Lower leg skin (tissue), 4 donors: ENCODE results near the gene ABCE1. TPM values are rescaled to one million over a fixed set of nuclear protein-coding genes. Genes with fewer than 3 reads are reported as not detected.

Experiments
- DNase-seq, 2 donors: peaks; one replicate each; pipeline ENCODE4 v3.0.0-alpha.2; 2019; ENCODE audit warnings: low spot score in 2 of 2
- H3K4me3 ChIP-seq: fragments of 200-600 bp; sonication (generic); 2 replicates; pipeline ENCODE4 v1.5.1; 2017; ENCODE audit warnings: mild to moderate bottlenecking, low read depth; ENCODE audit not compliant: poor library complexity, severe bottlenecking
- POLR2A ChIP-seq, 2 donors: fragments of 450-650 bp; IDR thresholded peaks; one replicate each; pipeline ENCODE4 v1.6.1; 2016 to 2017; ENCODE audit warnings: antibody characterized with exemption in 2 of 2, mild to moderate bottlenecking in 1 of 2, moderate library complexity in 1 of 2
- WGBS, 2 donors: methylation state at CpG; one replicate each; pipeline ENCODE4 v1.1.5; 2018; 5-methylcytosine and 5-hydroxymethylcytosine counted together
- intact Hi-C: fragments of 100-400 bp; cut with DNase I; formaldehyde crosslinking; loops from one replicate; pipeline ENCODE4 v1.15.0; 2023; ENCODE audit warnings: low total_unique reads
- total RNA-seq, 4 donors: library from RNA; depleted of rRNA; stranded (reverse); fragments of >200 nt; gene quantifications; one replicate each; pipeline ENCODE4 v1.1.0, GENCODE V29; 2016
- TF ChIP-seq, protein P1 (sequence below), 3 donors: fragments of 450-650 bp; IDR thresholded peaks; one replicate each; pipeline ENCODE4 v1.5.1; 2016; ENCODE audit warnings: antibody characterized with exemption in 3 of 3, mild to moderate bottlenecking in 3 of 3, moderate library complexity in 2 of 3

ABCE1 gene
- total RNA-seq, result 10 to 100 TPM; 55.7 to 71.1 (median 57.8) TPM

DNA sequence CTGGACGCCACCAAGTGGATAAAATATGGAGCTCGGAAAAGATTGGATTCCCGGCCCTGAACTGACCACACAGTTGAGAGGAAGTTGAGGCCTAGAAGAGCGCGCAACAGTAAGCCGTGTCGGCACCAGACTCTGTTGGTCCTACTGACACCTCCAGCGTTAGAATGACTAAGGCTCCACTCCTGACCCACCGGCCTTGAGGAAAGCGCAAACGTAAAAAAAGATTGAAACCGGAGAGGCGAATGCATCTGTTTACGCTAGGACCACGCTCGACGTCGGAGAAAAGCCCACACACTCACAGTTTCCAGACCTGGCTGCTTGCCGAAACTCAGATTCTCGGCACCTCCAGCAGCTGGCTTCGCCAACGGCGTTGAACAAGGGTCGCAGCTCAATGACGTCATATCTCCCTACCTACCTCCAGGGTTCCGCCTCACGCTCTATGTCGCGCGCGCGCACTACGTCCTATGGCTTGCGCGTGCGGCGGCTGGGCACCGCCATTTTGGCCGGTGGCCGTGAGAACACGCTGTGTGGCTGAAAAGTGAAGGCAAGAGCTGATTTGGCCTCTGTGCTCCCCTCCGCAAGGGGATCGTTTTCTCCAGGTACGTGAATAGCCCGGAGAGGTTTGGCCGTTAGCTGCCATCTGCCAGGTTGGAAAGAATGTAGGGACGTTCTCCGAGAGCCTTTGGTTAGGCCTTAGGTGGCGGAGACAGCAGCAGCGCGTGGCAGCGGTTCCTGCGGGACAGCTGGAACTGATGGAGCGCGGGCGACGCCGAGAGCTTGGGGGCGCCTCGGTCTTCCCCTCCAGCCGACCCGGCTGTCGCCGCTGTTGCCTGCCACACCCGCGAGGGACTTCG lies at the start of gene ABCE1, which contains the start of gene ANAPC10:
ABCE1 (plus strand) TSS at position 491 of the 854 bp plus-strand sequence. CDS start 6,102 bp downstream, outside the sequence.
ANAPC10 (minus strand) TSS at position 376 of the 854 bp plus-strand sequence. CDS start 2,097 bp downstream, outside the sequence.
- 0 to 1% methylated on average over 50 to 67 of the region's 67 CpGs for WGBS, 2 donors
- DNase-seq, result peak; percentile 96 to 99
- peak within 1 kb of the TSS; percentile 76 for H3K4me3 ChIP-seq
- TF ChIP-seq POLR2A (IDR thresholded peaks at IDR 0.05), result no peak
- TF ChIP-seq, protein P1, sequence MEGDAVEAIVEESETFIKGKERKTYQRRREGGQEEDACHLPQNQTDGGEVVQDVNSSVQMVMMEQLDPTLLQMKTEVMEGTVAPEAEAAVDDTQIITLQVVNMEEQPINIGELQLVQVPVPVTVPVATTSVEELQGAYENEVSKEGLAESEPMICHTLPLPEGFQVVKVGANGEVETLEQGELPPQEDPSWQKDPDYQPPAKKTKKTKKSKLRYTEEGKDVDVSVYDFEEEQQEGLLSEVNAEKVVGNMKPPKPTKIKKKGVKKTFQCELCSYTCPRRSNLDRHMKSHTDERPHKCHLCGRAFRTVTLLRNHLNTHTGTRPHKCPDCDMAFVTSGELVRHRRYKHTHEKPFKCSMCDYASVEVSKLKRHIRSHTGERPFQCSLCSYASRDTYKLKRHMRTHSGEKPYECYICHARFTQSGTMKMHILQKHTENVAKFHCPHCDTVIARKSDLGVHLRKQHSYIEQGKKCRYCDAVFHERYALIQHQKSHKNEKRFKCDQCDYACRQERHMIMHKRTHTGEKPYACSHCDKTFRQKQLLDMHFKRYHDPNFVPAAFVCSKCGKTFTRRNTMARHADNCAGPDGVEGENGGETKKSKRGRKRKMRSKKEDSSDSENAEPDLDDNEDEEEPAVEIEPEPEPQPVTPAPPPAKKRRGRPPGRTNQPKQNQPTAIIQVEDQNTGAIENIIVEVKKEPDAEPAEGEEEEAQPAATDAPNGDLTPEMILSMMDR (IDR thresholded peaks at IDR 0.05), result no peak
- intact Hi-C loops, result no loop called here

GRCh38 chr4:145048817-145049216 lies 49.3 kb upstream of the ABCE1 start:
- no peak overlapping the region for H3K4me3 ChIP-seq
- no peak for DNase-seq
- TF ChIP-seq, protein P1 (IDR thresholded peaks at IDR 0.05), result no peak
- TF ChIP-seq POLR2A (IDR thresholded peaks at IDR 0.05), result no peak
- intact Hi-C loops, result no loop called here

DNA sequence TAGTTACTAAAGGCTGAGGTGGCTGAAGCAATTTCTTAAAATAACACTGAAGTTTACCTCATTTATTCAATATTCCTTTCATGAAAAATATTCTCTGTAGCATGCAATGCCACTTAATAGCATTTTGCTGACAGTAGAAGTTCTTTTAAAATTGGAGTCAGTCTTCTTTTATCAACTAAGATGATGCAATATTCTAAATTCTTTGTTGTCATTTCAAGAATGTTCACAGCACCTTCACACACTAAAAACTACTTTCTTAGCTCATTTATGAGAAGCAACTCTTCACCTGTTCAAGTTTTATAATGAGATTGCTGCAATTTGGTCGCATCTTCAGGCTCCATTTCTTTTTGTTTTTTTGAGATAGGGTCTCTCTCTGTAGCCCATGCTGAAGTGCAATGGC lies 48.9 kb upstream of the ABCE1 start:
- TF ChIP-seq, protein P1 (IDR thresholded peaks at IDR 0.05), result no peak
- TF ChIP-seq POLR2A (IDR thresholded peaks at IDR 0.05), result no peak
- WGBS, 2 donors, result 96% methylated on average over 1 of the region's 1 CpG
- no peak for DNase-seq
- no peak overlapping the region for H3K4me3 ChIP-seq
- intact Hi-C loops, result no loop called here

- WGBS, 2 donors, result 94 to 98% methylated on average over 5 of the region's 5 CpGs
- DNase-seq, result no peak
- no peak overlapping the region for H3K4me3 ChIP-seq
- intact Hi-C loops, result no loop called here
- TF ChIP-seq, protein P1 (IDR thresholded peaks at IDR 0.05), result no peak
- no peak for TF ChIP-seq POLR2A (IDR thresholded peaks at IDR 0.05)
Measured at GRCh38 chr4:145055533-145056257, 42.4 kb upstream of the ABCE1 start.

DNA sequence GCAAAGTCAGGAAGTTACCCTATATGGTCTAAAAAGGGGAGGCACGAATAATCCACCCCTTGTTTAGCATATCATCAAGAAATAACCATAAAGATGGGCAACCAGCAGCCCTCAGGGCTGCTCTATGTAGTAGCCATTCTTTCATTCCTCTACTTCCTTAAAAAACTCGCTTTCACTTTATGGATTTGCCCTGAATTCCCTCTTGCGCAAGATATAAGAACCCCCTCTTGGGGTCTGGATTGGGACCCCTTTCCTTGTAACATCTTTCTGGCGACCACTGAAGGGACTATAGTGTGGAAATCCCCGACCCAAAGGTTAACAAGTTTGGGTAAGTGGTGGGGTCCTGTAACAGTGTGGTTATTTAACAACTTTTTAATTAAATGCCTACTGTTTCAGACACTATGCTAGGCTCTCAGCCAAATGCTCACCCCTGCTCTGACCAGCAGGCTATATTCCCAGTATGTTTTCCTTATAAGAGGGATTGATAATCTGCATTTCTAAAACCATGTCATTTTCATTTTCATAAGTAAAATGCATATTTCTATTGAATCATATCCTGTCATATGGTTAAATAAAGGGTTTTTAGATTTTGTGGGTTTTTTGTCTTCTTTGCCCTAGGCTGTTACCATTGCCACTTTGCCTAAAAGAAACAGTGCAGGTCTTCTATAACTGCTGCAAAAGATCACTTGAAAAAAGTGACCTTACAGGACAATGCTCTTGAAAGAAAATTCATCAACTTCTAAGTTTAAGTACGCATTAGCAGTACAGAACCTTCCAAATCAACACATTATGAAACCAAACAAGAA lies 41.6 kb upstream of the ABCE1 start:
- WGBS, 2 donors, result 95 to 96% methylated on average over 6 of the region's 6 CpGs
- TF ChIP-seq, protein P1 (IDR thresholded peaks at IDR 0.05), result no peak
- no peak for TF ChIP-seq POLR2A (IDR thresholded peaks at IDR 0.05)
- intact Hi-C loops, result no loop called here
- no peak overlapping the region for H3K4me3 ChIP-seq
- no peak for DNase-seq
